Suppressor macrophage treated with lipopolysaccharide for 4 hours (primary cell): ENCODE results near the gene MON2.
A peak's percentile ranks its signal among the peaks of the same experiment; 100 is the strongest.
"Not testable (repeated sequence)": the region's sequence is repeated elsewhere in the genome, so short reads cannot be mapped to it uniquely, and the experiment has no call there.

Experiments
- DNase-seq: peaks from one replicate; pipeline ENCODE4 v3.0.0-alpha.2; 2020

MON2 gene

GRCh38 chr12:62466594-62467491 lies at the start of gene MON2:
Gene MON2 (plus strand): TSS chr12:62466826. CDS start chr12:62467208, 382 bp downstream.
- peak; percentile 95 for DNase-seq

- DNase-seq, result no peak
Measured at GRCh38 chr12:62426089-62426488, 40.5 kb upstream of the MON2 start.

- DNase-seq, result no peak
Measured at GRCh38 chr12:62429457-62429856, 37.2 kb upstream of the MON2 start.

GRCh38 chr12:62434494-62435302 lies 31.9 kb upstream of the MON2 start:
- DNase-seq, result peak; percentile 35

GRCh38 chr12:62435303-62436163 lies 31.1 kb upstream of the MON2 start:
- DNase-seq, result peak; percentile 65

GRCh38 chr12:62436164-62436503 lies 30.5 kb upstream of the MON2 start:
- no peak for DNase-seq

- DNase-seq, result peak; percentile 69
Measured at GRCh38 chr12:62438098-62438692, 28.4 kb upstream of the MON2 start.

- DNase-seq, result no peak
Measured at GRCh38 chr12:62446754-62447452, 19.7 kb upstream of the MON2 start.

GRCh38 chr12:62448436-62448835 lies 18.2 kb upstream of the MON2 start:
- DNase-seq, result no peak

GRCh38 chr12:62455429-62455828 lies 11.2 kb upstream of the MON2 start:
- DNase-seq, result not testable (repeated sequence)

- DNase-seq, result no peak
Measured at GRCh38 chr12:62458626-62459025, 8.0 kb upstream of the MON2 start.

GRCh38 chr12:62459976-62460375 lies 6.7 kb upstream of the MON2 start:
- no peak for DNase-seq

- DNase-seq, result not testable (repeated sequence)
Measured at GRCh38 chr12:62461171-62461837, 5.3 kb upstream of the MON2 start.

GRCh38 chr12:62463252-62463651 lies 3.4 kb upstream of the MON2 start:
- not testable (repeated sequence) for DNase-seq

GRCh38 chr12:62466018-62466593 lies 520 bp upstream of the MON2 start:
- peak; percentile 46 for DNase-seq

- DNase-seq, result no peak
Measured at GRCh38 chr12:62468397-62468796, 1.8 kb downstream of the MON2 start.

- DNase-seq, result no peak
Measured at GRCh38 chr12:62468935-62469334, 2.3 kb downstream of the MON2 start.

GRCh38 chr12:62469704-62470103 lies 3.1 kb downstream of the MON2 start:
- DNase-seq, result no peak

- DNase-seq, result no peak
Measured at GRCh38 chr12:62471734-62472133, 5.1 kb downstream of the MON2 start.

GRCh38 chr12:62472472-62472871 lies 5.8 kb downstream of the MON2 start:
- DNase-seq, result no peak
